OCI-M2 (cell line): ENCODE results near the gene RCN2.

ENCODE experiments used
- DNase-seq: peaks from one replicate; lab custom pipeline; 2025; ENCODE audit not compliant: unreplicated experiment; lab: John Stamatoyannopoulos, UW

RCN2 gene

DNA sequence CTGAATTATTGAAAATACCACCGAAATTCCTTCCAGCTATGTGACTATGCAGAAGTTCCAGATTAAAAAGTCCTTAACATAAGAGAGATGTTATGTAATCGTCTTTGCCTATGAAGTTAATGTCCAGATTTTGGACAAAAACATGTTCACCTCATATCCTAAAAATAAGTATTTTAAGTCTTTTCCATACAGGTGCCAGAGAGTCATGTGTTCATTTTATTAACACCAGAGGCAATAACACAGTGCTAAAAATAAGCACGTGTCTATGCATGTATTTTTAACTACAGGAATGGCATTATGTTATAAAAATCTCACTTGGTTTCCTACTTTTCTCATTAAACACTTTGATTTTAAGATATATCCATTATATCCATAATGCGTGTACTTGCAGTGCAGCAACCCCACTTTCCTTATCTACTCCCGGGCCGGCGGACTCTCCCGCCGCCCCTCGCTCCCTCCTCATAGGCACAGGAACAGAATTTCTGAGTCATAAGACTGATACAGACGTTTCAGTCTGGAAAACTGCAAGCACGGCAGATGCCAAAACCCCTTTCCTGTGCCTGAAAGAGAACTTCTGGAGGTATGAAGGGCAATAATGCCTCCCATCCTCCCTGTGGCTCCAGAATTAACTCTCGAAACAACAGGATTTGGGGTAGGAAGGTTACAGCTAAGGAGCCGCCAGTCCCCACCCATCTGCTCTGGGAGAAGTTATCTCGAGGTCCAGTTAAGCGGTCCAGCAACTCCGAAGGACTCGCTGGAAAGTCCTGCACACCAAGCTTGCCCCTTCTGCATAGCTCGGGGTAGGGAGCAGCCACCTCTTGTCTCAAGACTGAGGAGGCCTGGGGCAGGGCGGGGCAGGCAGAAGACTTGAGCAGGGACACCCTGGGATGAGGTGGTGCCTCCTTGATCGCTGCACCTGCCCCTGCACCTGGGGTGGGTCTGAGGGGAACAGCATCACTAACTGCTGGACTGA is 41.1 kb downstream of the RCN2 start:
- DNase-seq = no peak

DNA sequence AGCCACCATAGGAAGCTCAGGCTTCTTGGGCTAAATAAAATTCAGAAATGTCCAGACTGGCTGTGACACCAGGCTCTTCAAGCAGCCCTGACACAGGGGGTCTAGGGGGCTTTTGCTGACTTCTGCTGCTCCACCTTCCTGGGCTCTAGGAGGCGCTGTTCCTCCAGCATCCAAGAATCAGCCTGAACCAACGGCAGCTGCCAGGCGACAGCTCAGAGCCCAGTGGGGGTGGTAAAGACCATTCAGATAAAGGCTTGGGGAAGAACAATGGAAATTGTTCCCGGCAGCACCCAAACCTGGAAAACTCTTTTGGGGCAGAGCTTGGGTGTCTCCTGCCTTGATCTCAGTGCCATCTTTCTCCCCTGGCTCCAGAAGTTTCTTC is 41.8 kb downstream of the RCN2 start:
- DNase-seq = no peak

DNA sequence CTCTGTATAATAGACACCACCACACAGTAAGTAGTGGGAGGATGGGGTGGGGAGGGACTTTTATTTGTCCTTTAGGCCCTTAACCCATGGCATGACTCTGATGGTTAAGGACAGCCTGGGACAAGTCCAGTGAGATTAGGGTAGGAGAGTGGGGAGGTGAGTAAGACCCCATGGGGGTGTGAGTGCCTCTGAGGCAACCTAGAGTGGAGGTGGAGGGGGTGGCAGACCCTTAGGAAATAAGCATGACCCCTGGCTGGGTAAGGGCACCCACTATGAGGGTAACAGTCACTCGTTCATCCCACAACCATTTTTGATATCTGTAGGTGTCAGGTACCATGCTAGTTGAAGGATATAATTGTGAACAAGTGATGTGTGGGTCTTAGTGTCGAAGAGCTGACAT is 42.4 kb downstream of the RCN2 start:
- DNase-seq = no peak

DNA sequence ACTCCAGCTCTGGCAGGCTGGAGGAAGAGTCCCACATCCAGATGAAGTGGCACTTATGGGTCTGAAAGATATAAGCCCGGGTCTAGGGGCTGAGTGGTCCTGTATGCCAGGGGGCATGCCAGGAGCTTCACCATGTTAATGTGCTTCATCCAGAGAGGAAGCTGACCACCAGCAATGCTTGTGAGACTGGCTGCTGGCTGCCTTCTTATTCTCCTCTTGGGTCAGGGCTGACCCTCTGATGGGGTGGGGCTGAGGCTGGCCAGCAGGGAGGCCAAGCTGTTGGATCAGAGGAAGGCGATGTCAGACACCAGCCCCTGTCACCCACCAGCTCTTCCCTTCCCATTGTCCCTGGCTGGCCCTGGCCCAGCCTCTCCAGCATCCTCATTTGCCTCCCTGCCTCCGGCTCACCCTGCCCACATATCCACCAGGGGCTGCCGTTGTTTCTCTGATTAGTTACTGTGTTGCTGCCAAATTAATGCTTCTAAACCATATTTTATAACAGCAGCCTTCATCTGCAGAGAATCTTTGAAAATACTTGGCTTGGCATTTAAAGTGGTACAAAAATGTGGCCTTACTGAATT is 43.0 kb downstream of the RCN2 start:
- DNase-seq = no peak

DNA sequence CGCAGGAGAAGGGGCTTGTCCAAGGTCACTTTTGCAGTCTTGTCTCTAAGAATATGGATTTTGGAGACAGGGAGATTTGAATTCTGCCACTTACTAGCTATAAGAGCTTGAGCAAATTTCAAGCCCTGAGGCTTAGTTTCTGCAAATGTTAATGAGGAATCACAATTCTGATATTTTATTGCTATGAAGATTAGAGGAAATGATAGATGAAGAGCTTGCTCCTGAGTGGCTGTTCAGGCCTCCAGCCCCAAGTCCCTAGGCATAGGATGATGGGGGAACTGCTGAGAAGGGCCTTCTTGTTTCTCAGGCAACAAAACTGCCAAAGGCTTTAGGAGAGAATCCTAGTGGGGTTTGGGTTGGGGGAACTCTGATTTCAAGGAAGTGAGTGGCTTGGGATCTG is 44.6 kb downstream of the RCN2 start:
- no peak for DNase-seq

DNA sequence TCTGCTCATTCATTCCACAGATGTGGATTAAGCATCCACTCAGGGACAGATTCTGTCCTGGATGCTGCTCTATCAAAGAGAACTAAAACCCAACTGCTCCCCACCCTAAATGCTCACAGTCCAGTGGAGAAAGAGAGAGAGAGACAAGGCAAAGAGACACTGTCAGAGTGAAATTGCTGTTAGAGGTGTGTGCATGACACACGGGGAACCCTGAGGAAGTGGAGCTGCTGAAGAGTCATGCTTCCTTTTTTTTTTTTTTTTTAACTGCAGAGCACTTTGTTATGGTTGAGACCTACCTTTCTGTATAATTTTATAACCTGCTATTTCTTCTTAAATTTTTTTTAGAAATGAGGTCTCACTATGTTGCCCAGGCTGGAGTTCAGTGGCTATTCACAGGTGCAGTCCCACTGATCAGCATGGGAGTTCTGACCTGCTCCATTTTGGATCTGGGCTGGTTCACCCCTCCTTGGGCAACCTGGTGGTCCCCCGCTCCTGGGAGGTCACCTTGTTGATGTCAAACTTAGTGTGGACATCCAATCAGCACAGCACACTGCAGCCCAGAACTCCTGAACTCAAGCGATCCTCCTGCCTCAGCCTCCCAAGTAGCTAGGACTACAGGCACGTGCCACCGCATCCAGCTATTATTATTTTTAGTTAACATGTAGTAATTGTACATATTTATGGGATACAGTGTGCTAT is 45.2 kb downstream of the RCN2 start:
- DNase-seq = no peak

DNA sequence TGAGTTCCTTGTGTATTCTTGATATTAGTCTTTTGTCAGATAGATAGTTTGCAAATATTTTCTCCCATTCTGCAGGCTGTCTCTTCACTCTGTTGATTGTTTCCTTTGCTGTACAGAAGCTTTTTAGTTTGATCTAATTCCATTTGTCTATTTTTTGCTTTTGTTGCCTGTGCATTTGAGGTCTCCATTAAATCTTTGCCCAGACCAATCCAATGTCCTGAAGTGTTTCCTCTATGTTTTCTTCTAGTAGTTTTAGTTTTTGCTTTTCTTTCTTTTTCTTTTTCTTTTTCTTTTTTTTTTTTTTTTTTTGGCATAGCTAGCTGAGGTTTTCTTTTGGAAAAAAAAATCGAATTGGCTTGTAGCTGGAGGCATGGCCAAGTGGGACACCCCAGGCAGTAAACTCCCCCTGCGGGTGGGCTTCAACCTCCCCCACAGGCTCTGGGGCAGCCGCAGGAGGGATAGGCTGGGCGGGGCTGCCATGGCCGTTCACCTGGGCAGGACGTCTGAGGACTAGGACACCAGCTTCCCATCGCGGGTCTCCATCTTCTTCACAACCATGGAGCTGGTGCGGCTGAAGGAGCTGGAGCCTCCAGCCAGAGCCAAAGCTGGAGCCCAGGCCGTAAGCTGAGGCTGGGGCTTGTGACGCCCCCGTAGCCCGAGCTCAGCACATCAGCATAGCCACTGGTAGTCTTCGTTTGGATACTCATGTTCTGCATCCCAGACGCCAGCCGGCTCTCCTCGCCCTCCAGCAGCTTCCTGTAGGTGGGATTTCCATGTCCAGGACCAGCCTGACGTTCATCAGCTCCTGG is 47.2 kb downstream of the RCN2 start:
- DNase-seq = no peak

DNA sequence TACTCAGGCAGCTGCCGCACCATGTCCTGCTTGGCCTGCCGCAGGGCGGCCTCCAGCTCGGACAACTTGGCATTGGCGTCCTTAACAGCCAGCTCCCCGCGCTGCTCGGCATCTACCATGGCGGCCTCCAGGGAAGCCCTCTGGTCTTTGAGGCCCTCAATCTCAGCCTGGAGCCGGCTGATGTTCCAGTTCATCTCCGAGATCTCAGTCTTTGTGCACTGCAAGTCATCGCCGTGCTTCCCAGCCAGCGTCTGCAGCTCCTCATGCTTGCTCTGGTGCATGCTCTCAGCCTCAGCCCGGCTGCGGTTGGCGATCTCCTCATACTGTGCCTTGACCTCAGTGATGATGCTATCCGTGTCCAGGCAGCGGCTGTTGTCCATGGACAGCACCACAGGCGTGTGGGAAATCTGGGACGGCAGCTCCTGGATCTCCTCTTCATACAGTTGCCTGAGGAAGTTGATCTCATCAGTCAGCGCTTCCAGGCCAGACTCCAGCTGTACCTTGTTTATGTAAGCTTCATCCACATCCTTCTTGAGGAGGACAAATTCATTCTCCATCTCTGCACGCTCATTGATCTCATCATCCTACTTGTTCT is 47.9 kb downstream of the RCN2 start:
- no peak for DNase-seq

DNA sequence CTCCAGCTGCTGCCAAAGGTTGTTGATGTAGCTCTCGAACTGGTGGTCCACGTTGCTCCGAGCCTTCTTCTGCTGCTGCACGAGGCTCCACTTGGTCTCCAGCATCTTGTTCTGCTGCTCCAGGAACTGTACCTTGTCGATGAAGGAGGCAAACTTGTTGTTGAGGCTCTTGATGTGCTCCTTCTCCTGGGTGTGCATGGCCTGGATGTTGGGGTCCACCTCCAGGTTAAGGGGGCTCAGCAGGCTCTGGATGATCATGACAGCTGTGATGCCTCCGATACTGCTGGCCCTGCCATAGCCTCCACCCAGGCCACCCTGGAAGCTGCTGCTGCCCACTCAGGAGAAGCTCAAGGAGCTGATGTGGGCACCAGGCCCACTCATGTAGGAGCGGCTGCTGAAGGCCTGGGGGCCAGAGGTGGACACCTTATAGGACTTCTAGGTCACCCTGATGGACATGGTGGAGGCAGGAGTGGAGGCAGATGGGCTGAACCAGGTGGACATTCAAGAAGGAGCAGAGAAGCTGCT is 48.5 kb downstream of the RCN2 start:
- DNase-seq = no peak

DNA sequence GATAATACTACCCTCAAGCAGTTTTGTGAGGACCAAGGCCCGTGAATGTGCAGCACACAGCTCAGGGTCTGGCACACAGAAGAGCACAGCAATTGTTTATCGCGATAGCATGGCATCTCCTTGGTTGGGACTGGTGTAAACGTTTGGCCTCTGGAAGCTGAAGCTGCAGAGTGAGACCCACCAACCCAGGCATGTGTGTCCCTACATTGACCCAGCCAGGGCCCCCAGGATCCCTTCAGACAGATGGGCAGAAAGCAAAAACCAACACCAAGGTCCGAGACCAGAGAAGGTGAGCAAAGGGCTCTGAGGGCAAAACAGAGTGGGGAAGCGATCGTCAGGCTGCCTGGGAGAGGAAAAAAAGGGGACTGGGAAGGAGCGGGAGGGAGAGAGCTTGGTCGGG is 50.8 kb downstream of the RCN2 start:
- no peak for DNase-seq

DNA sequence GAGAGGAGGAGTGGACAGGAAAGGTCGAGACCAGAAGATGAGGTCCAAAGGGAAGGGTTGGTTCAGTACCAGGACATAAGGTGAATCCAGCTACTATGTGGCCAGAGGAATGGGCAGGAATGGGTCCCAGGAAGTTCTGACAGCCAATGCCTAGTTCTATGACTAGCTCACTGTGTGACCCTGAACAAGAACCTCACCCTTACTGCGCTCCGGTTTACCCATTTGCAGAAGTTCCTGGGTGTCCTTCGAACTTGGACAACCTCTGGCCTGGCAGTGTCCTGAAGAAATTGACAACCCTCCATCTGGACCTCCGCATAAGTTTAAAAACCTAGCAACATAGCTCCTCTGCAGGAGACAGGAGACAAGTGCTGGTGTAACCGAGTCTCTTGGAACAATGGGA is 51.2 kb downstream of the RCN2 start:
- no peak for DNase-seq

DNA sequence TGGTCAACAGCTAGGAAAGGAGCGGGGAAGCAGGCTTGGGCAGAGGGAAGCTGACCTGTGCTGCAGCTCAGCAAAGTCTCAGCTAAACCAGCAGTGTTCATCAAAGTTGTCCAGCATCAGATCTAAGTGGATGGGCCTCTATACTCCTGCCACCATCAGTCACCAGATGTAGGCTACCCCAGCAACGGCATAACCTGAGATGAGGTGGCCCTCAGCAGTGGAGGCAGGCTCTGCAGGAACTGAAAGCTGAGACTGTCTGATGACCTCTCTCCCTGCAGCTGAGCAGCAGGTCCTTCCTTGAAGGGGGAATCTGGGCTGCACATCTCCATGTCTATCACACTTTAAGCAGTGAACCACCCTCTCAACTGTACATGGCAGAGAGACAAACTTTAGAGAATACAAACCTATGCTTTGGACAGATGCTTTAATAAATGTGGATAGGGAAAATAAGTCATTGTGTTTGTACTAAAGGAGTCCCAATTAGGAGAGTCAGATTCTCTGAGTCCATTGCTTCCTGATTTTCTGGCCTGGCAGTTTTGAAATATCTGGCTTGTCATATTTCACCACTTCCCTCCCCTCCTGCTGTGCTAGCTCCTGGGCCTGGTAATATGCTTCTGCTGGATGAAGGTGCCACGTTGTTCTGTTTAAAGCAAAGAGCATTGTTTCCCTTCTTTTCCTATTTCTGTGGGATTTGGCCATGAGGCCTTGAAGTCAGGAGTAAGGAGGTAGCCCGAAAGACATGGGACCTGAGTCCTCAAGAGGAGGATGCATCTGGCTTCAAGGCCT is 52.2 kb downstream of the RCN2 start:
- DNase-seq = no peak

DNA sequence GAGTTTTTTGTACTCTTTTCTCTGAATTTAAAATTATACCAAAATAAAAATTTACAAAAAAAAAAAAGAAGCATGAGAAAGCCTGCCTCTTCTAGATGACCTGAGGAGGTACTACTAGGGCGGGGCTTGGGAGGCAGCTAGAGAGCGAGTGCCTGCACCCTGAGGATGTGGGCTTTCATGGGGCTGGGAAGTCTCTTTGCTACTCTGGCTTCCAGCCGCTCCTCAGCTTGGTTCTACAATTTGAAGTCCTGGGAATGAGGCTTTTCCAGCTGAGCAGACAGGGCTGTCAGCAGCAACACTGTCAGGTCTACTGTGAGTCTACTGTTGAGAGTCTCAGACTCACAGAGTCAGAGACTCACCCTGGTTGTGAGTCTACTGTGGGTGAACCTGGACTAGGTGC is 55.2 kb downstream of the RCN2 start:
- DNase-seq = no peak

DNA sequence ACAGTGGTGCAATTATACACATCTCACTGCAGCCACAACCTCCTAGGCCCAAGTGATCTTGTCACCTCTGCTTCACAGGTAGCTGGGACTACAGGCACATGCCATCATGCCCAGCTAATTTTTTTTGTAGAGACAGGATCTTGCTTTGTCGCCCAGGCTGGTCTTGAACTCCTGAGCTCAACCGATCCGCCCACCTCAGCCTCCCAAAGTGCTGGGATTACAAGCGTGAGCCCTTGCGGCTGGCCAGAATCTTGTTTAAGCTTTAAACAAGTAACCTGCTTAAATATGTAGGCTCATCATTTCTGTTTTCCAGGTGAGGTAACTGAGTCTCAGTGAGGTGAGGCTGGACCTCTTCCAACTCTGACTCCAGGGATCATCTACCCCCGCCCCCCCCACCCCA is 55.7 kb downstream of the RCN2 start:
- no peak for DNase-seq

DNA sequence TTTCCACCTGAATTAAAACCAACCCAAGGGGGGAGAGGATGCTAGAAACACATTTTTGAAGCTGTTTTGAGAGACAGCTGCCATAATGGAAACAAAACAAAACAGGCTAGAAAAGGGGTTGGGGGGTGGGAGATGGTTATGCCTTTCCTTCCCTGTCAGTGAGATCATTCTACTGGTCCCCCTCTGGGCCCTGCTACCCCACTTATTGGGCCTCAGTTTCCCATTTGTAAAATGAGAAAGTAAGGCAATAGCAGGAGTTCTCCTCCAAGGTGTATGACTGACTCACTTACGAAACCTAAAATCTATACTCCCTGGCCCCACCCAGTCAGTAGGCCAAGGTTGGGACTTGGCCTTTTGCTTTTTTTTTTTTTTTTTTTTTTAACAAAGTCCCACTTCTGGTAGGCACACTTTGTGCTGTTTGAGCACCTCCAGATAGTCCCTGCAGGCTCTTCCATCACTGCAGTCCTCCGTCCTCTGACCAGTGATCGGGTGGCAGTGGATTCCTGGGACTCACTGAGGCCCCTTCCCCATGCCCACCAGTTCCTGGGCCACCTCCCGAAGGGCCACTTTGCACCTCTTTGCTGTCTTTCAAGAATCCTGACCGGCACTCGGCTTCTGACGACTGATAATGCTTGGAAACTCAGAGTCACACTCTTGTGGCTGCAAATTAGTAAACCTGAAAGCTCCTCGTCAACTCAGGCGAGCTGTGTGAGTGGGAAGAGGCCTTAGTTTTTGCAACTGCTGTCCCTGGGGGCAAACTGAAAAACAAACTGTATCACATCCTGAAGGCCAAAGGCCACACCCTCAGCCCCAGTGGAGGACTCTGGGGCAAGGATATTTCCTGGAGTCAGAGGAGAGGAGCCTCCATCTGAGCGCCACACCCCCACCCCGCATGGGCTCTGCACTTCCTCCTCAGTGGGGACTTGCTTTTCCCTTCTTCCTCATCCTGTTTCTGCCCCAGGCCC is 56.6 kb downstream of the RCN2 start:
- DNase-seq = no peak

DNA sequence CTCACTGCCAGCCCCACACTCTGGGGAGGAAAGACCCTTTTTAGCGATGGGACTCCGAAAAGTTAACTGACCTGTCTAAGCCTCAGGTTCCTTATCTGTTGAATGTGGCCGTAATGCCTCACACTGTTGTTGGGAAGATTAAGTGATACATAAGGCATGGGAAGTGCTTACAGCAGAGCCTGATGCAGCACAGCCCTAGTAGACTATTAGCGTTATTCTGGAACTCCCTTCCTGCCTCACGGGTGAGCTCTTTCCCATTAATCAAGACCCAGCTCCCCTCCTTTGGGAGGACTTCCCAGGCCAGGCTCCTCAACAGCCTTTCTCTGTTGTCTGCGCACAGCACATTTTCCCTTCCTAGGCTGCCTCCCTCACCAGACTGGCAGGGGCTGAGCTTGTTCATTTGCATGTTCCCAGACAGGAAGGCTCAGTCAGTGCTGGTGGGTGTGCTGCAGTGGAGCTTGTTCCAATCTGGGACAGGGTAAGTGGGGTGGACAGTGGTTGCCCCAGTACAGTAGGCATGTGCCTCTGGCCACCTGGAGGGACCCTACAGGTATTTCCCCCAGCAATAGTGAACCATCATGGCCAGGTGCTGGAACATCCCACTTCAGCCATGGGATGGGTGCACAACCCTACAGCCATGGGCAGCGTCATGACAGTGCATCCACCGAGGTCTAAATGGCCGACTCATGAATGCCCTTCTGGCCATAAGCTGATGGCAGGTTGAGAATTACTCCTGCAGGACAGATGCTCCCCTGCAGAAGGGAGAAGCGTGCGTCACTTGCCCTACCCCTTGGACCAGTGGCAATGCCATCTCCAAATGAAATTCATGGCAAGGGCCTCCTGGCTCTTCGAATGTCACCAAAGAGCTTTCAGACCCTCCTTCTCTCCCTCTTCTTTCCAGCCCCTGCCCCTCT is 57.6 kb downstream of the RCN2 start:
- no peak for DNase-seq

DNA sequence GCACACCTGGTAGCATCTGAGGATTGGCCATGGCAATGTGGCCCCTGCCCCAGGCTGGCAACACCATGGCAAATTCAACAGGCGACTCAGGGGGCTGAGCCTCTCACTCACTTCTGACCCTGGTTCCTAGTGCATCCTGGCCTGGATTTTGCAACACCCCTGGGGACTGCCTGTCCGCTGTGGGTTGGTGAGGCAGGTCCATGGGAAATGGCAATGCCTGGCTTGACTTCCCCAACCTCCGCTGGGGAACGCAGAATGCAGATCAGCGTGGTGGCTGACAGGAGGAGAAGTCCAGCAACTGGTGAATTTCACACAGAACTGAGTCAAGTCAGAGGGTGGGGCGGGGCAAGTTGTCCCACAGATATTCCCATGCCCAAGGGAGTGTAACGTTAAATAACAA is 59.5 kb downstream of the RCN2 start:
- DNase-seq = no peak
